DOHH2 (cell line): ENCODE data around the gene BANP.
"Not testable (repeated sequence)": the region's sequence is repeated elsewhere in the genome, so short reads cannot be mapped to it uniquely, and the experiment has no call there.

Experiments
- H3F3A ChIP-seq: fragments of 200-600 bp; sonication (generic), shearing (Covaris generic); 2 replicates; pipeline ENCODE4 v1.6.0; 2016; ENCODE audit warnings: antibody characterized with exemption, mild to moderate bottlenecking; ENCODE audit not compliant: control insufficient read depth, insufficient read depth
- H3K27ac ChIP-seq: fragments of 200-600 bp; sonication (generic); 2 replicates; pipeline ENCODE4 v1.5.1; 2014; ENCODE audit warnings: low read depth, mild to moderate bottlenecking, low read length, moderate library complexity
- H3K27me3 ChIP-seq: fragments of 200-600 bp; sonication (generic); 2 replicates; pipeline ENCODE4 v1.6.1; 2014; ENCODE audit warnings: mild to moderate bottlenecking, low read length, mixed read lengths; ENCODE audit not compliant: control insufficient read depth
- H3K36me3 ChIP-seq: fragments of 200-600 bp; sonication (generic); 2 replicates; pipeline ENCODE4 v1.6.1; 2014; ENCODE audit warnings: mild to moderate bottlenecking, low read length, moderate library complexity, mixed read lengths; ENCODE audit not compliant: control insufficient read depth
- H3K4me1 ChIP-seq: fragments of 200-600 bp; sonication (generic); 2 replicates; pipeline ENCODE4 v1.6.1; 2014; ENCODE audit warnings: mild to moderate bottlenecking, low read length, mixed read lengths; ENCODE audit not compliant: control insufficient read depth
- H3K4me2 ChIP-seq: fragments of 200-600 bp; sonication (generic); 2 replicates; pipeline ENCODE4 v1.6.0; 2014; ENCODE audit warnings: mild to moderate bottlenecking, low read length, moderate library complexity
- H3K4me3 ChIP-seq: fragments of 200-600 bp; sonication (generic); 2 replicates; pipeline ENCODE4 v1.5.1; 2014; ENCODE audit warnings: mild to moderate bottlenecking, low read length, mixed read lengths
- H3K79me2 ChIP-seq: fragments of 200-600 bp; sonication (generic); 2 replicates; pipeline ENCODE4 v1.6.1; 2014; ENCODE audit warnings: mild to moderate bottlenecking, low read length, mixed read lengths; ENCODE audit not compliant: control insufficient read depth
- H3K9me2 ChIP-seq: fragments of 200-600 bp; sonication (generic); replicated peaks from 2 replicates; pipeline ENCODE4 v1.6.1; 2014; ENCODE audit warnings: mild to moderate bottlenecking, low read length, mixed read lengths; ENCODE audit not compliant: control insufficient read depth
- H3K9me3 ChIP-seq: fragments of 200-600 bp; sonication (generic); 2 replicates; pipeline ENCODE4 v1.6.1; 2014; ENCODE audit warnings: antibody characterized with exemption, low read length, mixed read lengths; ENCODE audit not compliant: control insufficient read depth, insufficient read depth
- H4K20me1 ChIP-seq: fragments of 200-600 bp; sonication (generic); 2 replicates; pipeline ENCODE4 v1.6.0; 2014; ENCODE audit warnings: low read depth, mild to moderate bottlenecking, antibody characterized with exemption, low read length, moderate library complexity; ENCODE audit not compliant: control insufficient read depth, insufficient read depth
- EZH2phosphoT487 ChIP-seq: fragments of 200-600 bp; sonication (generic); IDR thresholded peaks from 2 replicates; pipeline ENCODE4 v1.6.1; 2017; ENCODE audit warnings: borderline replicate concordance, mild to moderate bottlenecking, antibody characterized with exemption, low read length, moderate library complexity, mixed read lengths
- TF ChIP-seq, protein P1 (sequence below): fragments of 200-600 bp; sonication (generic); IDR thresholded peaks from one replicate; pipeline ENCODE4 v1.5.1; 2014; ENCODE audit warnings: antibody characterized with exemption, mild to moderate bottlenecking, low read depth, low read length; ENCODE audit not compliant: poor library complexity, severe bottlenecking

BANP gene

GRCh38 chr16:87978127-87978526 lies 26.9 kb downstream of the BANP start:
- H3K9me2 ChIP-seq, result no peaks in the 10 kb centered on the region
- TF ChIP-seq, protein P1, sequence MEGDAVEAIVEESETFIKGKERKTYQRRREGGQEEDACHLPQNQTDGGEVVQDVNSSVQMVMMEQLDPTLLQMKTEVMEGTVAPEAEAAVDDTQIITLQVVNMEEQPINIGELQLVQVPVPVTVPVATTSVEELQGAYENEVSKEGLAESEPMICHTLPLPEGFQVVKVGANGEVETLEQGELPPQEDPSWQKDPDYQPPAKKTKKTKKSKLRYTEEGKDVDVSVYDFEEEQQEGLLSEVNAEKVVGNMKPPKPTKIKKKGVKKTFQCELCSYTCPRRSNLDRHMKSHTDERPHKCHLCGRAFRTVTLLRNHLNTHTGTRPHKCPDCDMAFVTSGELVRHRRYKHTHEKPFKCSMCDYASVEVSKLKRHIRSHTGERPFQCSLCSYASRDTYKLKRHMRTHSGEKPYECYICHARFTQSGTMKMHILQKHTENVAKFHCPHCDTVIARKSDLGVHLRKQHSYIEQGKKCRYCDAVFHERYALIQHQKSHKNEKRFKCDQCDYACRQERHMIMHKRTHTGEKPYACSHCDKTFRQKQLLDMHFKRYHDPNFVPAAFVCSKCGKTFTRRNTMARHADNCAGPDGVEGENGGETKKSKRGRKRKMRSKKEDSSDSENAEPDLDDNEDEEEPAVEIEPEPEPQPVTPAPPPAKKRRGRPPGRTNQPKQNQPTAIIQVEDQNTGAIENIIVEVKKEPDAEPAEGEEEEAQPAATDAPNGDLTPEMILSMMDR, result no peak
- no peak for TF ChIP-seq EZH2phosphoT487
- no peaks in the 10 kb centered on the region for H3K27me3 ChIP-seq
- peaks cover 33% of the 10 kb centered on the region for H3K79me2 ChIP-seq
- H3K9me3 ChIP-seq, result no peaks in the 10 kb centered on the region
- H3K4me1 ChIP-seq, result no peaks in the 10 kb centered on the region
- no peak overlapping the region for H3K4me2 ChIP-seq
- no peak overlapping the region for H3K4me3 ChIP-seq
- H3K36me3 ChIP-seq, result peaks cover 34% of the 10 kb centered on the region
- no peaks in the 10 kb centered on the region for H3F3A ChIP-seq
- H3K27ac ChIP-seq, result no peak overlapping the region
- no peaks in the 10 kb centered on the region; the same call in 1 of the 2 replicates for H4K20me1 ChIP-seq

- no peak for TF ChIP-seq EZH2phosphoT487
- TF ChIP-seq, protein P1, result no peak
Measured at GRCh38 chr16:87979352-87979751, 28.1 kb downstream of the BANP start.

DNA sequence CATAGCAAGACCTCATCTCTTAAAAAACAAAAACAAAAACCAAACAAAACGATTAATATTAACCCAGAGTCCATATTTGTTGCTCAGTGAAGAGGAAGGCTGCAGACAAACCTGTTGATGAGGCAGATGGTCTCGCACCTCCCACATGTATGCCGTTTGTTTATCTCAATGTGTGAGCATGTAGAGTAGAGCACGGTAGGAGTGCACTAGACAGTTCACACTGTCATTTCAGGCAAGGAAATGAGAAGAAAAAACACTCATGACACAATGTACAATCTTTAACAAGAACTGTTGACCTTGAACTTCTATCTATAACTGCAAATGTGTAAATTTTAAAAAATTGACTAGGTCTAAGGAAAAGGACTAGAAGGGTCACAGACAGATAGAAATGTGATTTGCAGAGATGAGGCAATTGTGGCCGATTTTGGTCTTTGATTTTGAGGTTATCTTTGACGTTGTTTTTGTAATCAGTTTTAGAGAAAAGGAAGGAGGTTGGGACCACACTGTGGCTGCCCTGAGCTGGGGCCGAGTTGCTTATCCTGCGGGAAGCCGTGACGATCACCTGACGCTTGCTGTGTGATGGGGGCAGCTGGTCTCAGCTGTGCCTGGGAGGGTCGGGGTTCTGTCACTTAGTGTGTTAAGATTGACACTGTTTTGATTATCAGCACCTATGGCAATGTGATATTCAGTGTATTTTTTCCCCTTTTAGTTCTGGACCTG lies 28.8 kb downstream of the BANP start:
- Histone ChIP-seq H3K36me3 (peaks cover 43% of the 10 kb centered on the region), H3K79me2 (peaks cover 13% of the 10 kb centered on the region)
- not testable (repeated sequence) for H3F3A ChIP-seq, H4K20me1 ChIP-seq, H3K4me3 ChIP-seq, H3K27me3 ChIP-seq, H3K27ac ChIP-seq, H3K4me1 ChIP-seq, H3K9me2 ChIP-seq, H3K9me3 ChIP-seq, H3K4me2 ChIP-seq

More at GRCh38 chr16:87979352-87979751, 28.1 kb downstream of the BANP start:
- Histone ChIP-seq H3K4me2 (no peak overlapping the region), H3K27ac (no peak overlapping the region), H3K79me2 (peaks cover 20% of the 10 kb centered on the region), H3K9me3 (no peaks in the 10 kb centered on the region), H3K4me1 (no peaks in the 10 kb centered on the region), H3K27me3 (no peaks in the 10 kb centered on the region), H3F3A (no peaks in the 10 kb centered on the region), H3K4me3 (no peak overlapping the region), H4K20me1 (no peaks in the 10 kb centered on the region; the same call in 1 of the 2 replicates), H3K9me2 (no peaks in the 10 kb centered on the region), H3K36me3 (peaks cover 38% of the 10 kb centered on the region)

GRCh38 chr16:87981376-87981775 lies 30.1 kb downstream of the BANP start:
- H3K36me3 ChIP-seq, result peaks cover 48% of the 10 kb centered on the region
- not testable (repeated sequence) for H3K27ac ChIP-seq, H3F3A ChIP-seq, H3K4me1 ChIP-seq, H3K27me3 ChIP-seq, H4K20me1 ChIP-seq, H3K4me3 ChIP-seq, H3K4me2 ChIP-seq, H3K9me3 ChIP-seq, H3K9me2 ChIP-seq
- H3K79me2 ChIP-seq, result peaks cover 11% of the 10 kb centered on the region
